ENCODE results near the gene ASCC3.

ASCC3 gene

DNA sequence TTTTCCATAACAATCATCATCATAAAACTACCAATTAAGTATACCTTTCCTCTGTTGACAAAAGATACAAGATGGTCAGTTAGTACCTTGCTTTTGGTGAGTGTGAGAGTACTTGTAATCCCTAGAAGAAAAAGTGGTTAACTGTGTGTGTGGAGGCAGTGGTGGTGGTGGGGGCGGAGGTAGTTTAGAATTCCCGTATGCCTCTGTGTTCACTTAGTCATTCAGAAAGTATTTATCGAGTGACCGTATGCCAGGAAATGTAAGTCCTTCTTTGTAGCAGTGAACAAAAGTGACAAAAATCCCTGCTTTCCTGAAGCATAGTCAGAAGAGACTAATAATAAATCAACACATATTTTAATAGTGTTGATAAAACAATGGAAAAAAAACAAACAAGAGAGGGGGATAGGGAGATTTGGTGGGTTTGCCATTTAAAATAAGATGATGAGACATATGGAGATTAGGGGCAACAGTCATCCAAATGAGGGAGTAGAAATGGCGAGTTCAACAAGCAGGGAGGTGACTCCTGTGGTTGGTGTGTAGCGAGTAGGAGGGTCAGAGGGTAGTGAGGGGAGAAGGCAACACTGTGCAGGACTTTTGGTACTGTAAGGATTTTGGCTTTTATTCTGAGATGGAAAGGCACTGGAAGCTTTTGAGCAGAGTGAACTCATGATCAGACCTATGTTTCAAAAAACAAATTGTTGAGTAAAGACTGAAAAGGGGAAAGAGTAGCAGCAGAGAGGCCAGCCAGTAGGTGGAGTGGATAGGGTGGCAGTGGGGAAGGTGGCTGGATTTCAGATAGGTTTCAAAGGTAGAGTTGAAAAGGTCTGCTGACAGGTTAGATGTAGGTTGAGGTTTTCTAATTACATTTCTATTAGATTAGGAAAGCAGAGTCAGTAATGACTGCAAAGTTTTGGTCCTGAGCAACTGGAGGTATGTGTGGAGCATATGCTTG, 376.1 kb downstream of the ASCC3 start:
- DNase-seq, result no peak

DNA sequence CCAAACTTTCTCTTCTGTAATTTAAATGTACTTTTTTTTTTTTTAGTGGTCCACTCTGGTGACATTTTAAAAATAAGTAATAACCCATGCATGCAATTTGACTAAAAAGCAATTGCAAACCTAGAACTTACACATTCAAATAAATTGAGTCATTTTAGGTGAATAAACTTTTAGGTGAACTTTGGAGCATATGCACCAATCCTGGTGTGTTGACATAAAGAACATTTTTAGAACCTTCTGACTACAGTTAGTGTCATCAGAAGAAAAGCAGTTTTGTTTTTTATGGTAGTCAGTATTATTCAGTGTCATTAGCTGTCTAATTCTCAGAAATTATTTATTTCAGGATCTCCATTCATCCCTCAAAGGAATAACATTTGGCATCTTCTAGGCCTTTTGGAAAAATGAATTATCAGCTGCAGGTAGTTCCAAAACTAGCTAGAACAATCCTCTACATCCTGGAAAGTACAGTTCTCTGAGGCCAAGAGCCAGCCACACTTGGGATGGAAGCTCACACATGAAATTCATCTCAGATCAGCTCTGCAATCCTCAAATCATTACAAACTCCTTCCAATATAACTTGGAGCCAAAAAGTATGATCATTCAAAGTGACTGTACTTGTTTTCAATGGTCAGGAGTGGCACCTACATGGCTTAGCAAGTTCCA, 378.0 kb downstream of the ASCC3 start:
- no peak for TF ChIP-seq POLR2A (IDR thresholded peaks at IDR 0.05; ENCODE audit: low read length)
- no peak for TF ChIP-seq GATA1 (IDR thresholded peaks at IDR 0.05; ENCODE audit: low read depth, low read length)
- DNase-seq, result no peak

More for the DNA sequence above, 376.1 kb downstream of the ASCC3 start:
- TF ChIP-seq POLR2A (IDR thresholded peaks at IDR 0.05; ENCODE audit: low read length) (no peak), GATA1 (IDR thresholded peaks at IDR 0.05; ENCODE audit: low read depth, low read length) (no peak)

DNA sequence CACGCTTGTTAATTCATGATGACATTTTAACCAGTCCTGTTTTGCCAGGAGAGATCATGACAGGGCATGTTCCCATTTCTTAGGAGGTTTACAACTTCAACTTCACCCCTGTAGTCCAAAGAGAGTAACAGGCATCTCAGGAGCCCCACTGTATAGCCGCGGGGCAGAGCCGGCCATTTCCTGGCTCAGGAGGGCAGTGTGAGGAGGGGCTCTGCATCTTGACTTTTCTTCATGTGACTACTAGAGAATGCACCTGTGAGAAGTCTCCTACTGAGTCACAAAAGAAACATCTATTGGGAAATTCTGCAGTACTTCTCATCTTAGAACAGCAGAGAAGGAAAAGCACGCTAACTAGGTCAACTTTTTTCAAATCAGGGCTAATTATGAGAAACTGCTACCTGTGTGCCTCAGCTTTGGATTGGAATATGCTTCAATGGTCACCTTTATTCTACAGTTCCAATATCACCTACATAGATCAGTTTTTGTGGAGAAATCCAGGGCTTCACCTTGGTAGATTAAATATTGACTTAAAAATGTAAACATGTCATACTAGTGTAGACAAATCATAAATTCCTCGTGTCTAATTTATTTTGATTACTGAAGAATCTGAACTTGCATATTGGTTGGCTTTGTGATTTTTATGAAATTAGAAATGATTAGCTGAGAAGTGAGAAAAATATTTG, 387.8 kb downstream of the ASCC3 start:
- TF ChIP-seq POLR2A (IDR thresholded peaks at IDR 0.05; ENCODE audit: low read length) (no peak), GATA1 (IDR thresholded peaks at IDR 0.05; ENCODE audit: low read depth, low read length) (no peak)
- no peak for DNase-seq

DNA sequence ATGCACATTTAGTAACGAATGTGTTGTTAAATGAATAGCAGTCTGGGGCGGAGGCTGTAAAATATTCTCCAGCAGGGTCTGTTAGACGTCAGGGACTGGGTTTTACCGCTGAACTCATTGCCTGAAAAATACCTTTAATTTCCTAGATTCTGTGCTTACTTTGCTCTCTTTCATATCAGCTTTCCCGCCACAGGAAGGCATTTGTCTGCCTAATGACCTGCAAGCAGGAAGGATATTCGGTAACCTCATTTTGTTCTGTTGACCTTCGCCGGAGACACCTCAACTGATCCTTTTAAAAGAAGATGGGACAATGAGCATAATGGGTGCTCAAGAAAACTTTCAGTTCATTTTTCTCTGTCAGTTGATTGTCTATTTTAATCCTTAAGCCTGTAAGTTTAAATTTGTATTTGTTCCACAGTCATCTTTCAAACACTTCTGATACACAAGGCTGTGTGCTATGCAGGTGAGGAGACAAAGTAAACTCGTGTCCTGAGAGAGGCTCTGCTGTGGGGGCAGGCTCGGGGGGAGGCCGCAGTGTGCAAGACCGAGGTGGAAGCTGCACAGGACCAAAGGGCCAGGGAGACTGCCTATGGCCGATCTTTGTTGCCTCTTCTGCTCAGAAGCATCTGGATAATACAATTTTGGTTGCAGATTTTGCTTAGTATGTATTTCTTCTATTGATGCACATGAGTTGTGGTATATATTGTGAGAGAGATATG, 389.0 kb downstream of the ASCC3 start:
- TF ChIP-seq GATA1 (IDR thresholded peaks at IDR 0.05; ENCODE audit: low read depth, low read length) (no peak), POLR2A (IDR thresholded peaks at IDR 0.05; ENCODE audit: low read length) (no peak)
- DNase-seq, result no peak

DNA sequence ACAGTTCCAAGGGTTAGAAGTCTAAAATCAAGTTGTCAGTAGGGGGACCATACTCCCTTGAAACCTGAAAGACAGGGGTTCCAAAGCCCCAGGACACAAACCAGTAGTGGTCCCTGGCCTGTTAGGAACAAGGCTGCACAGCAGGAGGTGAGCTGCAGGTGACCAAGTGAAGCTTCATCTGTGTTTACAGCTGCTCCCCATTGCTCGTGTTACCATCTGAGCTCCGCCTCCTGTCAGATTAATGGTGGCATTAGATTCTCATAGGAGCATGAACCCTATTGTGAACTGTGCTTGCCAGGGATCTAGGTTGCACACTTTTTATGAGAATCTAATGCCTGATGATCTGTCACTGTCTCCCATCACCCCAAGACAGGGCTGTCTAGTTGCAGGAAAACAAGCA, 391.1 kb downstream of the ASCC3 start:
- no peak for TF ChIP-seq POLR2A (IDR thresholded peaks at IDR 0.05; ENCODE audit: low read length)
- TF ChIP-seq GATA1 (IDR thresholded peaks at IDR 0.05; ENCODE audit: low read depth, low read length), result no peak
- DNase-seq, result no peak

DNA sequence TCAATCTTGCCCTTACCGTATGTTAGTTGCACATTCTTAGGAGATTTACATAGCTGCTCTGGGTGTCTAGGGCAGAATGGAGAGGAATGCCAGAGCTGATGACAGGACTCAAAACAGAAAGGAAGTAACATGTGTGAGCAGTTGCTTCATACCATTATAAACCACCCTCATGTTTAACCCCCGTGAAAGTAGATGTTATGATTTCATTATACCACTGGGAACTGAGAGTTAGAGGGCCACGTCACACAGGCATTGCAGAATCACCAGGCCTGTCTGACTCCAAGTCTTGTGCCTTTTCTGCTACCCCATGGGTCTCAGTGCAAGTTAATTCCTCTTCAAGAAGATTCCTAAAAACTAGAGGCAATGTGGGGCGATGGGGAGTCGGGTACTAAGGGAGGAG, 392.9 kb downstream of the ASCC3 start:
- DNase-seq, result no peak
- TF ChIP-seq POLR2A (IDR thresholded peaks at IDR 0.05; ENCODE audit: low read length), result no peak
- TF ChIP-seq GATA1 (IDR thresholded peaks at IDR 0.05; ENCODE audit: low read depth, low read length), result no peak

DNA sequence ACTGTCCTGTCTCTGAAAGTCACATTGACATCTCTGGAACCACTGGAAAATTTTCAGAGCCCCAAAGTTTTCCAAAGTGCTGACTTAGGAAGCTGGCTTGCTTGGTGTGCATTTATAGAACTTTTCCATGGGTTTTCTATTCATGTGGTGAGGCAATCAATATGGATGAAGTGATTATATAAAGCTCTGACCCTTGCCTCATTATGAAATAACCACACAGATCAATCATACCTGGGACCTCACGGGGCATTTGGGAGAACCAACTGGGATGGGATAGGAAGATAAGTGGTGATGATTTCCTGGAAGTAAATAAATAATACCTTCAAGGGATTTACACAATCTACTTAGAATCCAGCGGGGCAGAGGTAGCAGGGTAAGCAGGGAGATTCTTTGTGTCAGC, 393.5 kb downstream of the ASCC3 start:
- TF ChIP-seq GATA1 (IDR thresholded peaks at IDR 0.05; ENCODE audit: low read depth, low read length) (no peak), POLR2A (IDR thresholded peaks at IDR 0.05; ENCODE audit: low read length) (no peak)
- no peak for DNase-seq

DNA sequence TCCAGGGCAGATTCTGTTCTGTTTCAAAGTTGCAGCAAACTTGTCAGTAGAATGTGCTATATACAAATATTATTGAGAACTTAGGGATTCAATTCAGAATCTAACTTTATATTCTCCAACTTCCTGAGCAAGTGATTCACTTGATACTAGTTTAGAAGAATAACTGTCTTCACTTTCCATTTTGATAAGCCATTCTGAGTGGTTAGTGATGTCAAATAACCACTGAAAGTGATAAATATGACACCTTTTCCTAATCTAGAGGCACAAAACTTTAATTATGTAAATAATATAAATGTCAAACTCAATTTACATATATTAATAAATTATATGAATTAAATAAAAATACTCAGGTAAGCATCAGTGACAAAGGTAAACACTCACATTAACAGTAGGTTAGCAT, 395.9 kb downstream of the ASCC3 start:
- DNase-seq, result no peak
- TF ChIP-seq POLR2A (IDR thresholded peaks at IDR 0.05; ENCODE audit: low read length) (no peak), GATA1 (IDR thresholded peaks at IDR 0.05; ENCODE audit: low read depth, low read length) (no peak)

DNA sequence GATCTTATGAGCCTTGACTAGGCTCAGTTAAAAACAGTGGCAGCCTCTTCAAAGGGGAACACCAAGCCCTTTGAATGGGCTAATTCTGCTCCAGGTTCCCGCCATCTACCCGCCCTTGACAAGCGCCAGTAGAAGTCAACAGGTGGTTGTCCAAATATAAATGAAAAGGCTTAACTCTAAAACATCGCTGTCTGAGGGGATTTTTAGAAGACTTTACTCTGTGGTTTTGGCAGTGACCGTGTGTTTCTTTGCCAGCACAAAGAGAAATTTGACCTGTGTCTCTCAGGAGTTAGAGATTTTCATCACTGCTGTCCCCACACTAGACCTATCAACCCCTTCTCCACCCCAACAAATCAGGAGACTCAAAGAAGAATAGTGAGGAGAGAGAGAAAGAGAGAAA, 396.7 kb downstream of the ASCC3 start:
- TF ChIP-seq GATA1 (IDR thresholded peaks at IDR 0.05; ENCODE audit: low read depth, low read length) (no peak), POLR2A (IDR thresholded peaks at IDR 0.05; ENCODE audit: low read length) (no peak)
- DNase-seq, result no peak

DNA sequence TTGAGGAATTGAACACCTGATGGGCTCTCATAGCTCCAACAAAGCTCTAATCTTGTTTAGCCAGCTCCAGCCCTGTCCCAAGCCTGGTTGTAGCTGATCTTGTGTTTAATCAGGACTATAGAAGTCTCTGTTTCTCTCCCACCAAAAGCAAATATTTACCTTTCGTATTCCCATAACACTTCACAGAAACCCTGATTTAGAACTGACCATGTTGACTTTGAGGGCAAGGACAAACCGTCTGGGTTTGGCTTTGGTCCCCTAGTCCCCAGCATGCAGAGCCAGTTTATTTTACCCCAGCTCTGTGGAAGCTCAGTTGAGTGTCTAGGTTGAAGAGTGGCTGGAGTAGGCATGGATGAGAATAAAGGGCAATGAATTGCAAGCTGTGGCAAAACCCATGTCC, 398.4 kb downstream of the ASCC3 start:
- no peak for TF ChIP-seq GATA1 (IDR thresholded peaks at IDR 0.05; ENCODE audit: low read depth, low read length)
- TF ChIP-seq POLR2A (IDR thresholded peaks at IDR 0.05; ENCODE audit: low read length), result no peak

DNA sequence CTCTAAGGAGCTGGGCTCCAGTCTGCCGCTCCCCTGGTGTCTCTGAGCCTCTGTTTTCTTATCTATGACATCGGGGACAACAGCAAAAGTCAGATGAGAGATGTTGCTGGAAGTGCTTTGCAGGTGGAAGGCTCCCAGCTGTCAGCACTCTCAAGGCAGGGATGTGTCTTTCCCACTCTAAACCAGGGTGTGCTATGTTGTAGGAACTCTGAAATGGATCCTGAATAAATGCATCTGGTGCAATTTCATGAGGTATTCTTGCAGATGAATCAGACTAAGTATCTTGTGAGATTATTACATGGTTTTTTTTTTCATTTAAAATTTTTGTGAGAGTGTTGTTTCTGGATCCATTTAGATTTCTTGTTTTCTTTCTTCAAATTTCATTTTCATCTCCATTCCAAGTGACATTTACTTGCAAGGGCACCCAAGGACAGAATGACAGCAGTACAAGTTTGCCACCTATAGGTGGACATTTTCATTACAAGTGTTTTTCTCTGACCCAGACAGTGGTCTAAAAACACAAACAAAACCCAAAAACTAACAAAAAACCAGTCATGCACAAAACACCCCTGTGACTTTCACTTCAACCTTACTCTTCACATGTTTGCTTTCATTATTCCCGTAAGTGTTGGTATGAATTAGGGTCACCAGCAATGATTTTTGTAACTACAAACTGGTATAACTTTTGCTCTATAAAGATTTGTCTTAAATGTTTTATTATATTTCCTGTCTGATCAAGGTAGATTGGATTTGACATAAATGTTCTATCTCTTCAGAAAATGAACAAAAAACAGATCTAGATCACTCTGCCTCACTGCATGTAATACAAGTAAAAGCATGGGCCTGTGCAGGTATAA, 401.7 kb downstream of the ASCC3 start:
- peak; percentile 42 to 56 for DNase-seq
- TF ChIP-seq GATA1 (IDR thresholded peaks at IDR 0.05; ENCODE audit: low read depth, low read length), result no peak
- TF ChIP-seq POLR2A (IDR thresholded peaks at IDR 0.05; ENCODE audit: low read length), result no peak

More for the DNA sequence above, 398.4 kb downstream of the ASCC3 start:
- no peak for DNase-seq

DNA sequence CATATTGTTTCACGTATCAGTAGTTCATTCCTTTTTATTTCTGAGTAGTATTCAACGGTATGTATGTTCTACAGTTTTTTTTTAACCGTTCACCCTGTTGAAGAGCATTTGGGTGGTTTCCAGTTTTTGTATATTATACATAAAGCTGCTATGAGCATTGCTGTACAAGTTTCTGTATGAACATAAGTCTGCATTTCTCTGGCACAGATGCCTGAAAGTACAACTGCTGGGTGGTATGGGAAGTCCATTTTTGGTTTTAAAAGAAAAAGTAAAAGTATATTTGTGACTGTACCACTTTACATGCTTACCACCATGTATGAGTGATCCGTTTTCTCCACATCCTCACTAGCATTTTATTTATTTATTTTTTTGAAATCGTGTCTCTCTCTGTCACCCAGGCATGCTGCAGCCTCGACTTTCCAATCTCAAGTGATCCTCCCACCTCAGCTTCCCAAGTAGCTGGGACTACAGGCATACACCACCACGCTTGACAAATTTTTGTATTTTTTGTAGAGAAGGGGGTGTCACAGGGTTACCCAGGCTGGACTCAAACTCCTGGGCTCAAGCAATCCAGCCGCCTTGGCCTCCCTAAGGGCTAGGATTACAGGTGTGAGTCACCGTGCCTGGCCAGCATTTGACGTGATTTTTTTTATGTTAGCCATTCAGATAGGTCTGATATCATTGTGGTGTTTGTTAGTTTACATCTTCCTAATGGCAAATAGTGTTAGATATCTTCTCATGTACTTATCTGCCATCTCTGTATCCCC, 405.4 kb downstream of the ASCC3 start:
- DNase-seq, result no peak
- no peak for TF ChIP-seq GATA1 (IDR thresholded peaks at IDR 0.05; ENCODE audit: low read depth, low read length)

Data from erythroblast (primary cell).